Measurements from ENCODE around the gene NDST1. TPM values are rescaled to one million over a fixed set of nuclear protein-coding genes. Genes with fewer than 3 reads are reported as not detected.

Gene NDST1
- total RNA-seq, 4 donors from 2014 or later, result 45.4 to 86.5 (median 81.2) TPM

DNA sequence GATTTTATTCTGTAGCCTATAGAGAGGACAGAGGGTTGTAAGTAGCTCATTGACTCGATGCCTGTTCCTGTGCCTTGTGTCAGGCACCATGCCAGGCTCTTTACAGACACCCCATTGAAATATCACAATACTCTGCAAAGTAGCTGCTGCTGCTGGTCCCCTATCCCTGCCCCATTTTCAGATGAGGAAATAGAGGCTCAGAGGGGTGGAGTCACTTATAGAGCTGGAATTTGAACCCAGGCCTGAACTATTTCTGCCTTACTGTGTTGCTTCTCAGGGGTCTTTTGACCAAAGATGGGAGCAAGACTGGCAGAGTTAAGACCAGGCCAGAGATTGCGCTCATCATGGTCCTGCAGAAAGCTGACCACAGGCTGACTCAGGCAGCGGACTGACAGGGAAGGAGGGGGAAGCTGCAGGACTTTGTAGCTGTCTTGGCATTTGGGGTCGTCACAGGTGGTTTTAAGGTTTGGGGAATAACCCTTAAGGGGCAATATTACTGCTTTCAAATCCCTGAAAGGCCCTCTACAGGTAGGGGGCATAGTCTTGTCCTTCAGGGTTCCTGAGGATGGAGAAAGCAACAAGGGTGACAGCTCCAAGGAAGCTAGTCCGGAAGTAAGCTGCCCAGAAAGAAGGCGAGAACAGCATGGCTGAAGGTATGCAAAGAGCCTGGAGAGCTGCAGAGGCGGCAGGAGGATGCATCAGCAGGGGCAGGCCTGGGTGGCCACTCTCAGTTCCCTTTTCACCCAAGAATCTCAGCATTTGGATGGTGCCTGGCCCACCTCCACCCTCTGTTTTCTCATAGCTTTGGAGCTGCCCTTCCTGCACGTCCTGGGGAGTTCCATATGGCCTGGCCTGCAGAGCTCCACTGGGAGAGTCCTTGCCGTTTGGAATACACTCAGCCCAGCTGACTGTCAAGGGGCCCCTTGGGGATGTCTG, 18.3 kb upstream of the NDST1 start:
- TF ChIP-seq, protein P1, sequence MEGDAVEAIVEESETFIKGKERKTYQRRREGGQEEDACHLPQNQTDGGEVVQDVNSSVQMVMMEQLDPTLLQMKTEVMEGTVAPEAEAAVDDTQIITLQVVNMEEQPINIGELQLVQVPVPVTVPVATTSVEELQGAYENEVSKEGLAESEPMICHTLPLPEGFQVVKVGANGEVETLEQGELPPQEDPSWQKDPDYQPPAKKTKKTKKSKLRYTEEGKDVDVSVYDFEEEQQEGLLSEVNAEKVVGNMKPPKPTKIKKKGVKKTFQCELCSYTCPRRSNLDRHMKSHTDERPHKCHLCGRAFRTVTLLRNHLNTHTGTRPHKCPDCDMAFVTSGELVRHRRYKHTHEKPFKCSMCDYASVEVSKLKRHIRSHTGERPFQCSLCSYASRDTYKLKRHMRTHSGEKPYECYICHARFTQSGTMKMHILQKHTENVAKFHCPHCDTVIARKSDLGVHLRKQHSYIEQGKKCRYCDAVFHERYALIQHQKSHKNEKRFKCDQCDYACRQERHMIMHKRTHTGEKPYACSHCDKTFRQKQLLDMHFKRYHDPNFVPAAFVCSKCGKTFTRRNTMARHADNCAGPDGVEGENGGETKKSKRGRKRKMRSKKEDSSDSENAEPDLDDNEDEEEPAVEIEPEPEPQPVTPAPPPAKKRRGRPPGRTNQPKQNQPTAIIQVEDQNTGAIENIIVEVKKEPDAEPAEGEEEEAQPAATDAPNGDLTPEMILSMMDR (IDR thresholded peaks at IDR 0.05), result no peak
- no peak for DNase-seq (ENCODE audit: low spot score)
- no peak for ATAC-seq (ENCODE audit: low FRiP score)

DNA sequence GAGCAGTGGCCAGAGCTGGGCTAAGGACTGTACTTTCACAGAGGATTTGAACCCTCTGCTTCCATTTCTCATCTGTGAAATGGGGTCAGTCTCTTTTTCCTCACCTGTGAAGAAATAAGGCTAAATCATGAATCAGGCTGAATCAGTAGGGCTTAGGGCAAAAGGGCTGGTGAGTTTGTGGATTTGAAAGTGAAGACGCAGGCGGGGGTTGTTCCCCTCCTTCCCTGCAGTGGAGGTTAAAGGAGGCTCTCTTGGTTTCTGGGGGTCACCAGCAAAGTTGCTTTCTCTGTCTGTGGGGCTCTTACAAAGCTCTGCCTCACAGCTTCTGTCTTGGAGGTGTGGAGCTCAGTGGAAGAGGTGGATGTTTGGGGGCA, 17.6 kb upstream of the NDST1 start:
- no peak for DNase-seq (ENCODE audit: low spot score)
- no peak for ATAC-seq (ENCODE audit: low FRiP score)

DNA sequence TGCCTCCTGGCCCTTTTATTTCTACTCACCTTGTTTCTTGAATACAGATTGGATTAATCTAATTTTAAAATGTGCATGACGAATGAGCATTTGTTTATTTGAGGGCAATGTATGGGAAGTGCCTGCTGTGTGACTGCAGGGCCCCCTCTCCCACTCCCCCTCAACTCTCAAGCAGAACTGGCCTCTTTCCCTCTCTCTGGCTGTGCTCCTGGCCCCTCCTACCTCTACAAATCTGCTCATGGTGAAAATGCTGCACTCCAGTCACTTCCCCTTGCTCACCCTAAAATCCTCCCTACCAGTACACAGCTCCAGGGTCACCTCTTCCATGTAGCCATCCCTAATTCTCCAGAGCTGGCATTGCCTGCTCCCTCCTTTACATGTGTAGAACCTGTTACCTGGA, 17.2 kb upstream of the NDST1 start:
- no peak for DNase-seq (ENCODE audit: low spot score)
- ATAC-seq (ENCODE audit: low FRiP score), result no peak
- TF ChIP-seq, protein P1 (IDR thresholded peaks at IDR 0.05), result no peak

More for the DNA sequence above, 17.6 kb upstream of the NDST1 start:
- TF ChIP-seq, protein P1 (IDR thresholded peaks at IDR 0.05), result no peak

DNA sequence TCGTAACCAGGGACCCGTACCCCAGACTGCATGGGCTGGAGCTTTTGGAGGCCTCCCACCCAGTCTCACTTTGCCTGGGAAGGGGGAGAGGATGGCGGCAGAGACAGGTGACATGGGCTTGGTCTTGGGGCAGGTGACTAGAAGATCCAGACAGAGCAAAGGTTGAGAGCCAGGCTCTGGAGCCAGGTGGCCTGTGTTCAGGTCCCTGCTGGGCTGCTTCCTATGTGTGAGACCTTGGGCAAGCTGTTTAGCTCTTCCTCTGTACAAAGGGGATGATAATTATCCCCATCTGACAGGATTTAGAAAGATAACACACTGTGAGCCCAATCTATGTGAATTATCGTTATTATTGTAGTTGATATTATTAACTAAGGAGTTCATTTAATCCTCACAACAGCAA, 16.1 kb upstream of the NDST1 start:
- ATAC-seq (ENCODE audit: low FRiP score) (no peak), DNase-seq (ENCODE audit: low spot score) (no peak)
- TF ChIP-seq, protein P1 (IDR thresholded peaks at IDR 0.05), result no peak

DNA sequence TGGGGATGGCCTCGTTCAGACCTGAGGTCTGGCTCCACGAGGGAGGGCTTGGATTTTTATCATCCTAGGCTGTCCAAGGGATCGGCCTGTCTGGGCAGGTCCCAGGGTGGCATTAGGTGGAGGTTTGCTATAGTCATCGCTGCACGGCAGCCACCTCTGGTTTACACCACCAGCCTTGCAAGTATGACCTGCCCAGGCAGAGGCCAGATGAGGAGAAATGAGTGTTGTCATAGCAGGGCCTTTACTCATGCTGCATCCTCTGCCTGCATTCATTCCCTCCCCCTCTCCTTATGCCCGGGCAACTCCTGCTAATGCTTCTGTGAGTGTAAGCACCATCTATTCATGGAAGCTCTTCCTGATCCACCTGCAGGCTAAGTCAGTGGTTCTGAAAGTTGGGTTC, 15.3 kb upstream of the NDST1 start:
- DNase-seq (ENCODE audit: low spot score) (no peak), ATAC-seq (ENCODE audit: low FRiP score) (no peak)
- TF ChIP-seq, protein P1 (IDR thresholded peaks at IDR 0.05), result no peak

DNA sequence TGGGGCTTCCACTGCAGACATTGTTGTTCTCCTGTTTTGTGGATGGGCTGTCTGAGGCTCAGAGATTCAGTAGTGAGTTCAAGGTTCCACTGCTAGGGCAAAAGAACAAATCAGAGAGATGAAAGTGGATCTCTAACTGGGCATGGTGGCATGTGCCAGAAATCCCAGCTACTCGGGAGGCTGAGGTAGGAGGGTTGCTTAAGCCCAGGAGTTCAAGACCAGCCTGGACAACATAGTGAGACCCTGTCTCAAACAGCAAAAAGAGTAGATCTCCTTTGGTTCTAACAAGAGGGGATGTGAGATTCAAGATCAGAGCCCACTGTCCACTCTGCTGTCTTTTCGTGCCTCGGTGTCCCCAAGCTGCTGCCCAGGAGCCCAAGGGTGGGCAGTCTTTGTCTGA, 11.8 kb upstream of the NDST1 start:
- no peak for ATAC-seq (ENCODE audit: low FRiP score)
- TF ChIP-seq, protein P1 (IDR thresholded peaks at IDR 0.05), result no peak
- no peak for DNase-seq (ENCODE audit: low spot score)

DNA sequence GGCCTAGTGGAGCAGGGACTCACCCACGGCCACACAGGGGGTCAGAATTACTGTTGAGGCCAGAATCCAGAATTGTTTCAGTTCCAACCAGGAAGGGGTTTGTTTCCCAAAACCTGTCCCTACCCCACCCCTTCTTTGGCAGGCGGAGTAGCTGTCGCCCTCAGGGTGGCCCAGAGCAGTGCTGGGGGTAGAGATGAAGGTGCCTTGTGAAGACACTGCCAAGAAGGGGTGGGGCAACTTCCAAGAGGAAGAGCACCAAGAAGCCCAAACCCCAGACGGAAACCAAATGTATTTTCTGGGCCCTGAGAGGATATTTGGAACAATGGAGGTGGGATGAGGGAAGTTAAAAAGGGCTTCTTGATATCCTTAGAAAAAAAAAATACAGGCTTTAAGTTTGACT, 11.4 kb upstream of the NDST1 start:
- DNase-seq (ENCODE audit: low spot score), result no peak
- ATAC-seq (ENCODE audit: low FRiP score), result no peak
- TF ChIP-seq, protein P1 (IDR thresholded peaks at IDR 0.05), result no peak

Data from omental fat pad (tissue), 4 donors.